SK-N-SH treated with all-trans-retinoic acid at 6 μM for 48 hours (cell line): ENCODE measurements around the gene AP1AR.

Experiments
- ATAC-seq: fragments of 200-7000 bp; cut with Tn5 transposase; 3 replicates; pipeline ENCODE4 v1.9.1; 2020; ENCODE audit warnings: mild to moderate bottlenecking, moderate library complexity
- ARNTL ChIP-seq: fragments of 450-650 bp; formaldehyde crosslinking; IDR thresholded peaks from 2 replicates; pipeline ENCODE4 v1.5.0; 2020; ENCODE audit warnings: low read depth, mild to moderate bottlenecking, moderate library complexity, borderline replicate concordance
- CSDC2 ChIP-seq: fragments of 250-450 bp; sonication (Bioruptor Pico); IDR thresholded peaks from 2 replicates; pipeline ENCODE4 v1.5.0; 2020; ENCODE audit warnings: mild to moderate bottlenecking, moderate library complexity
- ESRRG ChIP-seq: fragments of 250-450 bp; sonication (Bioruptor Pico); IDR thresholded peaks from 2 replicates; pipeline ENCODE4 v1.6.1; 2021; ENCODE audit warnings: mild to moderate bottlenecking
- ISL1 ChIP-seq: fragments of 250-450 bp; sonication (Bioruptor Pico); IDR thresholded peaks from 2 replicates; pipeline ENCODE4 v2.1.2; 2022; ENCODE audit warnings: mild to moderate bottlenecking, moderate library complexity
- OSR1 ChIP-seq: fragments of 250-450 bp; sonication (Bioruptor Pico); IDR thresholded peaks from 2 replicates; pipeline ENCODE4 v1.8.0; 2022; ENCODE audit warnings: moderate library complexity, mild to moderate bottlenecking, inconsistent platforms
- PPARA ChIP-seq: fragments of 250-450 bp; sonication (Bioruptor Pico); IDR thresholded peaks from 2 replicates; pipeline ENCODE4 v1.5.0; 2020; ENCODE audit warnings: mild to moderate bottlenecking, borderline replicate concordance
- RARB ChIP-seq: fragments of 250-450 bp; sonication (Bioruptor Pico); IDR thresholded peaks from 2 replicates; pipeline ENCODE4 v1.8.0; 2021; ENCODE audit warnings: mild to moderate bottlenecking, moderate library complexity
- SNAI2 ChIP-seq: fragments of 250-450 bp; sonication (Bioruptor Pico); IDR thresholded peaks from 2 replicates; pipeline ENCODE4 v1.5.0; 2020; ENCODE audit warnings: mild to moderate bottlenecking, moderate library complexity
- ZC3H10 ChIP-seq: fragments of 250-450 bp; sonication (Bioruptor Pico); IDR thresholded peaks from 2 replicates; pipeline ENCODE4 v1.5.1; 2021; ENCODE audit warnings: mild to moderate bottlenecking, moderate library complexity
- ZFP3 ChIP-seq: fragments of 250-450 bp; sonication (Bioruptor Pico); IDR thresholded peaks from 2 replicates; pipeline ENCODE4 v1.5.0; 2020; ENCODE audit warnings: mild to moderate bottlenecking, moderate library complexity
- ZFP30 ChIP-seq: fragments of 450-650 bp; formaldehyde crosslinking; IDR thresholded peaks from 2 replicates; pipeline ENCODE4 v1.5.0; 2022; ENCODE audit warnings: mild to moderate bottlenecking, moderate library complexity
- ZNF565 ChIP-seq: fragments of 450-650 bp; formaldehyde crosslinking; conservative IDR thresholded peaks from 2 replicates; pipeline ENCODE4 v1.5.0; 2020; ENCODE audit warnings: low read depth, mild to moderate bottlenecking, moderate library complexity
- ZNF70 ChIP-seq: fragments of 450-650 bp; formaldehyde crosslinking; IDR thresholded peaks from 2 replicates; pipeline ENCODE4 v1.5.0; 2020; ENCODE audit warnings: mild to moderate bottlenecking, moderate library complexity
- ZNF8 ChIP-seq: fragments of 450-650 bp; formaldehyde crosslinking; IDR thresholded peaks from 2 replicates; pipeline ENCODE4 v1.5.0; 2020; ENCODE audit warnings: mild to moderate bottlenecking, moderate library complexity
- TF ChIP-seq, protein P1 (sequence below): fragments of 250-450 bp; sonication (Bioruptor Pico); IDR thresholded peaks from 2 replicates; pipeline ENCODE4 v1.5.0; 2020; ENCODE audit warnings: mild to moderate bottlenecking, moderate library complexity
- TF ChIP-seq, protein P2 (sequence below): fragments of 250-450 bp; sonication (Bioruptor Pico); IDR thresholded peaks from 2 replicates; pipeline ENCODE4 v1.8.0; 2021; ENCODE audit warnings: low read depth, mild to moderate bottlenecking, moderate library complexity, borderline replicate concordance
- TF ChIP-seq, protein P3 (sequence below): fragments of 250-450 bp; sonication (Bioruptor Pico); IDR thresholded peaks from 2 replicates; pipeline ENCODE4 v1.8.0; 2020; ENCODE audit warnings: mild to moderate bottlenecking, moderate library complexity, borderline replicate concordance
- TF ChIP-seq, protein P4 (sequence below): fragments of 250-450 bp; sonication (Bioruptor Pico); IDR thresholded peaks from 2 replicates; pipeline ENCODE4 v1.5.1; 2021; ENCODE audit warnings: mild to moderate bottlenecking, moderate library complexity
- TF ChIP-seq, protein P5 (sequence below): fragments of 250-450 bp; sonication (Bioruptor Pico); IDR thresholded peaks from 2 replicates; pipeline ENCODE4 v1.5.1; 2020; ENCODE audit warnings: low read depth, mild to moderate bottlenecking, moderate library complexity

Gene AP1AR

DNA sequence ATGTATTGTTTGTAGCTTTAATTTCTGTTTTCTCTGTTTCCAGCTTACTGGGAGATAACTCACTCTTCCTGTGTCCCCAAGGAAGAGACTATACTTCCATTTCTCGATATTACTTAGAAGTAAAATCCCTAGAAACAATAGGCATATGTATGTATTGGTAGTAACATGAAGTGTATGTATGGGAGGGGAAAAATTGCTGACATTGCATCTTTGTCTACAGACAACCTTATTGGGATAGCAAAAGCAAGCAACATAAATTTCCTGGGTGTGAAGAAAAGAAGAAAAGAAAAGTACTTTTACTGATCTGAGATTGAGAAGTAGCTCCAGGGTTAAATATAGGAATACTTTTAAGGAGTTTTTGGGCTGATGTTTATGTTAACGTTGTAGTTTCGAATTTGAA, 15.4 kb downstream of the AP1AR start:
- TF ChIP-seq ZNF8 (CRISPR knock-in tag): no peak
- TF ChIP-seq, protein P1, sequence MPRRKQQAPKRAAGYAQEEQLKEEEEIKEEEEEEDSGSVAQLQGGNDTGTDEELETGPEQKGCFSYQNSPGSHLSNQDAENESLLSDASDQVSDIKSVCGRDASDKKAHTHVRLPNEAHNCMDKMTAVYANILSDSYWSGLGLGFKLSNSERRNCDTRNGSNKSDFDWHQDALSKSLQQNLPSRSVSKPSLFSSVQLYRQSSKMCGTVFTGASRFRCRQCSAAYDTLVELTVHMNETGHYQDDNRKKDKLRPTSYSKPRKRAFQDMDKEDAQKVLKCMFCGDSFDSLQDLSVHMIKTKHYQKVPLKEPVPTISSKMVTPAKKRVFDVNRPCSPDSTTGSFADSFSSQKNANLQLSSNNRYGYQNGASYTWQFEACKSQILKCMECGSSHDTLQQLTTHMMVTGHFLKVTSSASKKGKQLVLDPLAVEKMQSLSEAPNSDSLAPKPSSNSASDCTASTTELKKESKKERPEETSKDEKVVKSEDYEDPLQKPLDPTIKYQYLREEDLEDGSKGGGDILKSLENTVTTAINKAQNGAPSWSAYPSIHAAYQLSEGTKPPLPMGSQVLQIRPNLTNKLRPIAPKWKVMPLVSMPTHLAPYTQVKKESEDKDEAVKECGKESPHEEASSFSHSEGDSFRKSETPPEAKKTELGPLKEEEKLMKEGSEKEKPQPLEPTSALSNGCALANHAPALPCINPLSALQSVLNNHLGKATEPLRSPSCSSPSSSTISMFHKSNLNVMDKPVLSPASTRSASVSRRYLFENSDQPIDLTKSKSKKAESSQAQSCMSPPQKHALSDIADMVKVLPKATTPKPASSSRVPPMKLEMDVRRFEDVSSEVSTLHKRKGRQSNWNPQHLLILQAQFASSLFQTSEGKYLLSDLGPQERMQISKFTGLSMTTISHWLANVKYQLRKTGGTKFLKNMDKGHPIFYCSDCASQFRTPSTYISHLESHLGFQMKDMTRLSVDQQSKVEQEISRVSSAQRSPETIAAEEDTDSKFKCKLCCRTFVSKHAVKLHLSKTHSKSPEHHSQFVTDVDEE (CRISPR knock-in tag): no peak
- TF ChIP-seq, protein P2, sequence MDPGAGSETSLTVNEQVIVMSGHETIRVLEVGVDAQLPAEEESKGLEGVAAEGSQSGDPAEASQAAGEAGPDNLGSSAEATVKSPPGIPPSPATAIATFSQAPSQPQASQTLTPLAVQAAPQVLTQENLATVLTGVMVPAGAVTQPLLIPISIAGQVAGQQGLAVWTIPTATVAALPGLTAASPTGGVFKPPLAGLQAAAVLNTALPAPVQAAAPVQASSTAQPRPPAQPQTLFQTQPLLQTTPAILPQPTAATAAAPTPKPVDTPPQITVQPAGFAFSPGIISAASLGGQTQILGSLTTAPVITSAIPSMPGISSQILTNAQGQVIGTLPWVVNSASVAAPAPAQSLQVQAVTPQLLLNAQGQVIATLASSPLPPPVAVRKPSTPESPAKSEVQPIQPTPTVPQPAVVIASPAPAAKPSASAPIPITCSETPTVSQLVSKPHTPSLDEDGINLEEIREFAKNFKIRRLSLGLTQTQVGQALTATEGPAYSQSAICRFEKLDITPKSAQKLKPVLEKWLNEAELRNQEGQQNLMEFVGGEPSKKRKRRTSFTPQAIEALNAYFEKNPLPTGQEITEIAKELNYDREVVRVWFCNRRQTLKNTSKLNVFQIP (CRISPR knock-in tag): no peak
- TF ChIP-seq ZC3H10: no peak
- ATAC-seq: no peak

DNA sequence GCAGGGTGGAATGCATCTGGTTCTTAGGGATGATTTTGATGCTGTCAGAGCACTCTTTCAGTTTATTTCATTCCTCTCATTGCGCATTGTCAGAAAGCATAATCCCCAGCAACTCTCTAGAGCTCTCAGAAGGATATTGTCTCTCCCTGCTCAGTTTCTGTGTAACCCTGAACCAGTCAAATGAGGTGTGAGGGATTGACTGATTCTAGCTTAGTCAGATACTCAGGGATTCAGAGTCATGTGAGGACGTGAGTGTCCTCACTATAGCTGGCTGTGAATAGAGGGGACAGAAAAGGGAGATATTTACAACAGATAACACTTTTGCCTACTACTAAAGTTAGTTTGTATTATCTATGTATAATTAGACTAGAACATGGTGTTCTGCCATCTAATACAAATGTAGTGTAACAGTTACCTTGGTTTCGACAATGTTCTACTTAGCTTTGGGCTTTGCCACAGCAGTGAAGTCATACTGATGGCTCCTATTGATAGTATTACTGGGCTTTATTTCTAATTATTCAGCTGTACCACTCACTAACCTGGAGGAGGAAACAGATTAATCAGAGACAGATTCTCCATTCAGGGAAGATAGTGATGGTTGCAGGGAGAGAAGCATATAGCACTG, 19.5 kb downstream of the AP1AR start:
- ATAC-seq: no peak; the same call in 2 of the 3 replicates
- TF ChIP-seq ISL1 (CRISPR knock-in tag) (no peak), CSDC2 (CRISPR knock-in tag) (no peak), ESRRG (CRISPR knock-in tag) (no peak), OSR1 (no peak), ZNF70 (CRISPR knock-in tag) (no peak), PPARA (no peak), ARNTL (CRISPR knock-in tag) (no peak), ZFP30 (CRISPR knock-in tag) (no peak), ZFP3 (no peak), SNAI2 (CRISPR knock-in tag) (no peak), RARB (CRISPR knock-in tag) (no peak), ZNF565 (no peak)
- TF ChIP-seq, protein P3, sequence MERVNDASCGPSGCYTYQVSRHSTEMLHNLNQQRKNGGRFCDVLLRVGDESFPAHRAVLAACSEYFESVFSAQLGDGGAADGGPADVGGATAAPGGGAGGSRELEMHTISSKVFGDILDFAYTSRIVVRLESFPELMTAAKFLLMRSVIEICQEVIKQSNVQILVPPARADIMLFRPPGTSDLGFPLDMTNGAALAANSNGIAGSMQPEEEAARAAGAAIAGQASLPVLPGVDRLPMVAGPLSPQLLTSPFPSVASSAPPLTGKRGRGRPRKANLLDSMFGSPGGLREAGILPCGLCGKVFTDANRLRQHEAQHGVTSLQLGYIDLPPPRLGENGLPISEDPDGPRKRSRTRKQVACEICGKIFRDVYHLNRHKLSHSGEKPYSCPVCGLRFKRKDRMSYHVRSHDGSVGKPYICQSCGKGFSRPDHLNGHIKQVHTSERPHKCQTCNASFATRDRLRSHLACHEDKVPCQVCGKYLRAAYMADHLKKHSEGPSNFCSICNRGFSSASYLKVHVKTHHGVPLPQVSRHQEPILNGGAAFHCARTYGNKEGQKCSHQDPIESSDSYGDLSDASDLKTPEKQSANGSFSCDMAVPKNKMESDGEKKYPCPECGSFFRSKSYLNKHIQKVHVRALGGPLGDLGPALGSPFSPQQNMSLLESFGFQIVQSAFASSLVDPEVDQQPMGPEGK: no peak
- TF ChIP-seq, protein P1 (CRISPR knock-in tag): no peak
- TF ChIP-seq, protein P4, sequence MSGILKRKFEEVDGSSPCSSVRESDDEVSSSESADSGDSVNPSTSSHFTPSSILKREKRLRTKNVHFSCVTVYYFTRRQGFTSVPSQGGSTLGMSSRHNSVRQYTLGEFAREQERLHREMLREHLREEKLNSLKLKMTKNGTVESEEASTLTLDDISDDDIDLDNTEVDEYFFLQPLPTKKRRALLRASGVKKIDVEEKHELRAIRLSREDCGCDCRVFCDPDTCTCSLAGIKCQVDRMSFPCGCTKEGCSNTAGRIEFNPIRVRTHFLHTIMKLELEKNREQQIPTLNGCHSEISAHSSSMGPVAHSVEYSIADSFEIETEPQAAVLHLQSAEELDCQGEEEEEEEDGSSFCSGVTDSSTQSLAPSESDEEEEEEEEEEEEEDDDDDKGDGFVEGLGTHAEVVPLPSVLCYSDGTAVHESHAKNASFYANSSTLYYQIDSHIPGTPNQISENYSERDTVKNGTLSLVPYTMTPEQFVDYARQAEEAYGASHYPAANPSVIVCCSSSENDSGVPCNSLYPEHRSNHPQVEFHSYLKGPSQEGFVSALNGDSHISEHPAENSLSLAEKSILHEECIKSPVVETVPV: no peak

DNA sequence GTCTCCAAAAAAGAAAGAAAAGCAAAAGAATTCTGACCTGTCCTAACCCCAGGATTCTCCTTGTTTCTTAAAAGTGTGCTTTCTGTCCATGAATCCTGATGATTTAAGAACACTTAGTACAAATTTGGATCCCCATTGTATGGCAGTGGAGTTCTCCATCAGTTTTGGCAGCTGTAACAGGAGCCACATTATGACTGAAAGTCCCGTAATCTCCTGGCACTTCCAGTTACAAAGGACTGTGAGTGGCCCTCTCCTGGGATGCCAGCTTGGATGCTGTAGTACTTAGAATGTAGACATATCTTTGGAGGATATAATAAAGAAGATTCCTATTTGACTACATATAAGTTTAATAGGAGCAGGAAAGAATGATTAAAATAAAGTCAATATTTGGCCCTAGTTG, 20.6 kb downstream of the AP1AR start:
- no peak for ATAC-seq
- no peak for TF ChIP-seq ESRRG (CRISPR knock-in tag)
- TF ChIP-seq, protein P5, sequence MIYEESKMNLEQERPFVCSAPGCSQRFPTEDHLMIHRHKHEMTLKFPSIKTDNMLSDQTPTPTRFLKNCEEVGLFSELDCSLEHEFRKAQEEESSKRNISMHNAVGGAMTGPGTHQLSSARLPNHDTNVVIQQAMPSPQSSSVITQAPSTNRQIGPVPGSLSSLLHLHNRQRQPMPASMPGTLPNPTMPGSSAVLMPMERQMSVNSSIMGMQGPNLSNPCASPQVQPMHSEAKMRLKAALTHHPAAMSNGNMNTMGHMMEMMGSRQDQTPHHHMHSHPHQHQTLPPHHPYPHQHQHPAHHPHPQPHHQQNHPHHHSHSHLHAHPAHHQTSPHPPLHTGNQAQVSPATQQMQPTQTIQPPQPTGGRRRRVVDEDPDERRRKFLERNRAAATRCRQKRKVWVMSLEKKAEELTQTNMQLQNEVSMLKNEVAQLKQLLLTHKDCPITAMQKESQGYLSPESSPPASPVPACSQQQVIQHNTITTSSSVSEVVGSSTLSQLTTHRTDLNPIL: no peak
- no peak for TF ChIP-seq ZNF70 (CRISPR knock-in tag)
- TF ChIP-seq ZFP3: no peak
